ENCODE measurements around the gene C2CD2L. TPM values are rescaled to one million over a fixed set of nuclear protein-coding genes. Genes with fewer than 3 reads are reported as not detected.

C2CD2L gene
- total and polyA plus RNA-seq, 2 of the 4 experiments (the other 2 are of a cell fraction): 2.2 to 8.7 TPM

- TF ChIP-seq POLR2A (IDR thresholded peaks at IDR 0.05; ENCODE audit: low read depth, low read length): no peak
Measured at GRCh38 chr11:119147604-119148333, 40.6 kb downstream of the C2CD2L start (continued).

GRCh38 chr11:119148720-119149017, 41.5 kb downstream of the C2CD2L start:
- dilution Hi-C loops (cut with HindIII; ENCODE audit: low sequenced_read_pairs, unreplicated experiment) (no loop called here), intact Hi-C loops (cut with micrococcal nuclease) (loop anchor here (5.0 kb wide), 2 partner anchors 174 to 189 kb away; no protein-coding TSS in a partner anchor), in situ Hi-C loops (cut with MboI; ENCODE audit: low sequenced_read_pairs) (no loop called here)
- Histone ChIP-seq H2AFZ (replicated peaks; ENCODE audit: low read length, poor library complexity) (peak overlapping the region; percentile 97), H3K23ac (ENCODE audit: low read depth, low read length) (peak overlapping the region; percentile 65; the same call in 1 of the 2 replicates), H3K9ac (ENCODE audit: low read depth, low read length) (peak overlapping the region; percentile 51; the same call in 1 of the 2 replicates), H3K14ac (replicated peaks; ENCODE audit: low read depth, low read length) (peak overlapping the region; percentile 74; the same call in 1 of the 2 replicates), H2AK9ac (replicated peaks; ENCODE audit: low read depth, low read length, poor library complexity) (no peak overlapping the region), H2BK15ac (ENCODE audit: low read depth, low read length) (no peak overlapping the region), H2AK5ac (ENCODE audit: low read depth, low read length) (no peak overlapping the region), H3K4me2 (ENCODE audit: low read depth, low read length) (peak overlapping the region; percentile 96), H3K27ac (ENCODE audit: insufficient read depth, low read length) (no peak overlapping the region), H2BK20ac (ENCODE audit: low read depth, low read length) (no peak overlapping the region), H3K56ac (ENCODE audit: extremely low read depth, insufficient read depth, low read length) (no peak overlapping the region), H4K8ac (ENCODE audit: low read depth in 2 of 2, low read length in 2 of 2) (no peak overlapping the region; a peak in 1 of 4 replicates), H2BK5ac (ENCODE audit: low read depth, low read length, poor library complexity, severe bottlenecking) (no peak overlapping the region), H4K91ac (ENCODE audit: insufficient read depth, low read depth, low read length) (no peak overlapping the region), H3K27me3 (ENCODE audit: control insufficient read depth, insufficient read depth, low read length) (peaks cover 45% of the 10 kb centered on the region), H2BK120ac (ENCODE audit: low read depth, low read length) (no peak overlapping the region), H3K4me1 (ENCODE audit: control insufficient read depth, insufficient read depth, low read length) (0 out of 2 replicates have a peak, but pooled peaks cover 2% of the 10 kb centered on the region), H4K20me1 (ENCODE audit: insufficient read depth, low read length) (no peaks in the 10 kb centered on the region), H3K9me1 (ENCODE audit: insufficient read depth, low read length) (no peaks in the 10 kb centered on the region; the same call in 1 of the 2 replicates), H3K9me3 (ENCODE audit: control insufficient read depth, insufficient read depth, low read length) (no peaks in the 10 kb centered on the region), H3K36me3 (ENCODE audit: control insufficient read depth, insufficient read depth, low read length) (no peaks in the 10 kb centered on the region), H3K4me3 (ENCODE audit: insufficient read depth, low read depth, low read length) (peak overlapping the region; percentile 66), H3K4ac (ENCODE audit: low read depth, low read length) (0 out of 2 replicates have a peak overlapping the region, but pooled peaks have one; percentile 38), H4K5ac (ENCODE audit: low read depth, low read length) (no peak overlapping the region), H3K79me1 (ENCODE audit: low read depth in 1 of 2, low read length in 2 of 2) (no peaks in the 10 kb centered on the region), H3K18ac (ENCODE audit: low read depth, low read length) (no peak overlapping the region; the same call in 1 of the 2 replicates)
- DNase-seq (no peak), ATAC-seq (ENCODE audit: low read depth) (no peak)
- CTCF ChIA-PET: no interaction called here
- BruUV-seq (replicated peaks): no TSS peak
- TF ChIP-seq FOS (IDR thresholded peaks at IDR 0.05; ENCODE audit: low read depth, low read length): no peak
- TF ChIP-seq MAZ (IDR thresholded peaks at IDR 0.05; ENCODE audit: borderline replicate concordance, low read depth, low read length): peak; percentile 18; the same call in 1 of the 2 replicates
- no peak for TF ChIP-seq MXI1 (IDR thresholded peaks at IDR 0.05; ENCODE audit: borderline replicate concordance, low read depth, low read length)
- TF ChIP-seq USF2 (IDR thresholded peaks at IDR 0.05; ENCODE audit: low read depth, low read length): no peak
- TF ChIP-seq CHD1 (IDR thresholded peaks at IDR 0.05; ENCODE audit: low read depth, low read length): no peak
- POLR2A ChIA-PET (ENCODE audit: unreplicated experiment): no interaction called here
- 6% methylated on average over 9 of the region's 16 CpGs; no CpG with 5 or more reads in 1 of the 2 experiments for WGBS, 2 experiments (ENCODE audit: extremely low coverage in 2 of 2, insufficient read length in 1 of 2)
